NCI-H226 (cell line): Measurements from ENCODE around the gene IRF1.
"Not testable (repeated sequence)": the region's sequence is repeated elsewhere in the genome, so short reads cannot be mapped to it uniquely, and the experiment has no call there.

ENCODE experiments used
- DNase-seq: peaks from one replicate; pipeline ENCODE4 v3.0.0-alpha.2; 2015

IRF1 gene, protein sequence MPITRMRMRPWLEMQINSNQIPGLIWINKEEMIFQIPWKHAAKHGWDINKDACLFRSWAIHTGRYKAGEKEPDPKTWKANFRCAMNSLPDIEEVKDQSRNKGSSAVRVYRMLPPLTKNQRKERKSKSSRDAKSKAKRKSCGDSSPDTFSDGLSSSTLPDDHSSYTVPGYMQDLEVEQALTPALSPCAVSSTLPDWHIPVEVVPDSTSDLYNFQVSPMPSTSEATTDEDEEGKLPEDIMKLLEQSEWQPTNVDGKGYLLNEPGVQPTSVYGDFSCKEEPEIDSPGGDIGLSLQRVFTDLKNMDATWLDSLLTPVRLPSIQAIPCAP

DNA sequence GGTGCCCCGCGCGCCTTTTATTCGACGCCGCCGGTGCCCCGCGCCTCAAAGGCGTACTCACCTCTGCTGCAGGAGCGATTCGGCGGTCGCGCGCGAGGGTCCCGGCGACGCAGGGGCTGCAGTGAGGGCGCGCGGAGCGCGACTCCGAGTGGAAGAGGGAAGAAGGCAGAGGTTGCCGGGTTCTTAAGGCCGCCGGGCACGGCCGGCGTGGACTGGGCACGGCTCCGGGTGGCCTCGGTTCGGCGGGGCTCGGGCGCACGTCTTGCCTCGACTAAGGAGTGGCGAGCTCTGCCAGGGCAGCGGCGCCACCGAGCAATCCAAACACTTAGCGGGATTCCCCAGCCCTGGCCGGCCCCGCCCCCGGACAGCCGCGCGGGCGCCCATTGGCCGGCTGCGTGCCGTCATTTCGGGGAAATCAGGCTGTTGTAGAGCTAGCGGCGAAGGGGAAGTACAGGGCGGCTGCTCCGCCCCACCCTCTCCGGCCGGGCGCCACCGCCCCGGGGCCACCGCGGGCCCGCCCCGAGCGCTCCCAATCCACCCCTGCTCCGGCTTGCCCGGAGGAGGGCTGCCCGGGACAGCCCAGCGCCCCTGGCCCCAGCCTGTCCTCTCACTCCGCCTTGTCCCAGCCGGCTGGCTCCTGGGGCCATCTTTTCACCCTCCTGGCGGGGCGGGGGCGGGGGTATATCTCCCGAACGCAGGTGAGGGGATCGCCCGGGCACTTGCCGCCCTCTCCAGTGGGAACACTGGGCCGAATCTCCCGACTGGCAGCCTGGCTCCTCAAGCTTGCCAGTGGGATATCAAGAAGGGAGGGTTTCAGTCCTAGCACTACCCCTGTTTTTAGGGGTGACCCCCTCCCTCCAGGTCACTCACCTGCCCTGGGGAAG lies at the start of gene IRF1:
Gene IRF1, minus strand, starts transcription at position 290 of the 884 bp plus-strand sequence. CDS start 1,295 bp downstream, outside the sequence.
- peak; percentile 97 for DNase-seq

DNA sequence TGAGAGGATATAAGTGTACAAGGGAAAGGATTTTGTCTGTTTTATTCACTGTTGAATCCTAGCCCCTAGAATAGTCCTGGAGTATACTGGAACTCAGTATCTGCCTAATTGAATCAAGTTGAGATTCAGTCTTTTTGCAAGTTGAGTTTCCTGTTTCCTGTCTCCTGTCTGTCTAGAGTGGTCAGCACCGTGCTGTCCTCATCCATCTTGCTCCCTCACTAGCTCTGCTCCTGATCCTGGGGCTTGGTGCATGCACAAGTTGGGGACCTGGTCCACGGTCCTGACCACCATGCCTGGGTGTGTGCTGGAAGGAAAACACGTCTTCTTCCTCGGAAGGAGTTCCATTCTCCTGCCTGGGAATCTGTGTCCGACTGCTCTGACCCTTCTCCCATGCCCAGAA lies 49.6 kb upstream of the IRF1 start:
- DNase-seq = no peak

GRCh38 chr5:132539716-132540115 lies 49.1 kb upstream of the IRF1 start:
- DNase-seq = no peak

- DNase-seq = no peak
Measured at GRCh38 chr5:132530946-132531345, 40.4 kb upstream of the IRF1 start.

GRCh38 chr5:132528866-132529634 lies 38.5 kb upstream of the IRF1 start:
- DNase-seq = no peak

DNA sequence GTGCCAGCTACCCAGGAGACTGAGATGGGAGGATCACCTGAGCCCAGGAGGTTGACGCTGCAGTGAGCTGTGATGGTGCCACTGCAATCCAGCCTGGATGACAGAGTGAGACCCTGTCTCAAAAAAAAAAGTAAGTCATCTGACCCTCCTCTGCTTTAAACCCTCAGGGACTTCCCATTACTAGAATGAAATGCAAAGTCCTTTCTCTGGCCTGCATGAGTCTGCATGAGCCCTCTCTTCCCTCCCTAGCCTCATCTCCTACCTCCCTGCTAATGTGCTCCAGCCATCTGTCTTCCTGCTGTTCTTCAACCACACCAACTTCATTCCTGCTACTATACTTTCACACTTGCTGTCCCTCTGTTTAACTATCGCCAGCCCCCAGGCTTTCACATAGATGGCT lies 37.4 kb upstream of the IRF1 start:
- no peak for DNase-seq

DNA sequence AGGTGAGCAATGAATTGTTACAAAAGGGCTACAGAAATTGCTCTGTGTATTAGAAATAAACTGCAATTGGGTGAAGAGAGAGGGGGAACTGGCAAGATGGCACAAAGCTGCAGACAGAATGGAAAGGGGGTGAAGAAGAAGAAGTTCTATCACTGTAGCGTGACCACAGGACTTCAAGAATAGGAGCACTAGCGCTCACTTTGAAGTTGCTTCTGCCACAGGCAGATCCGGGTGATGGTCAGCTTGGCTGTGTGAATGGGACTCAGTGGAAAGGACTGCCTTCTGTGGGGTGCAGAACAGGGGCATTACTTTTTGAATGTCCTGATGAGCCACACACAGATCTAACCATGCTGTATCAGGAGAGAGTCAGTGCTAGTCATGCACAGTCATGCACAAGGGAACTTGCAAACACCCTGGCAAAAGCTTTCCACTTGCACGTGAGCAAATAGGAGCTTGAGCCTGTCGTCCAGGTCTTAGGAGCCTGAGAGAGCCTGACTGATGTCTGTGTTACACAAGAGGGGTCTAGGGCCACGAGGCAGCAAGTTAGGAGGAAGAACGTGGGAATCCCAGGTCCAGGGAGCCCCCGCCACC lies 36.5 kb upstream of the IRF1 start:
- DNase-seq = no peak

GRCh38 chr5:132526290-132526973 lies 35.9 kb upstream of the IRF1 start:
- DNase-seq = peak; percentile 51

GRCh38 chr5:132525299-132525724 lies 34.7 kb upstream of the IRF1 start:
- no peak for DNase-seq

GRCh38 chr5:132524877-132525276 lies 34.3 kb upstream of the IRF1 start:
- not testable (repeated sequence) for DNase-seq

- not testable (repeated sequence) for DNase-seq
Measured at GRCh38 chr5:132522067-132522466, 31.5 kb upstream of the IRF1 start.

DNA sequence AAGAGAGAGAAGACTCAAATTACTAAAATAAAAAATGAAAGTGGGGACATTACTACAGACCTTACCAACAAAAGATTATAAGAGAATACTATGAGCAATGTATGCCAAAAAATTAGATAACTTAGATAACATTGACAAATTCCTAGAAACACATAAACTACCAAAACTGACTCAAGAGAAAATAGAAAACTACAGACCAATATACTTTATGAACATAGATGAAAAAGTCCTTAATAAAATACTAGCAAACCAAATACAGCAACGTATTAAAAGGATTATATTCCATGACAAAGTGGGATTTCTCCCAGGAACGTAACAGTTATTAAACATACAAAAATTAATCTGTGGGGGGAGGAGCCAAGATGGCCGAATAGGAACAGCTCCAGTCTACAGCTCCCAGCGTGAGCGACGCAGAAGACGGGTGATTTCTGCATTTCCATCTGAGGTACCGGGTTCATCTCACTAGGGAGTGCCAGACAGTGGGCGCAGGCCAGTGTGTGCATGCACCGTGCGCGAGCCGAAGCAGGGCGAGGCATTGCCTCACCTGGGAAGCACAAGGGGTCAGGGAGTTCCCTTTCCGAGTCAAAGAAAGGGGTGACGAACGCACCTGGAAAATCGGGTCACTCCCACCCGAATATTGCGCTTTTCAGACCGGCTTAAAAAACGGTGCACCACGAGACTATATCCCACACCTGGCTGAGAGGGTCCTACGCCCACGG lies 23.2 kb upstream of the IRF1 start:
- DNase-seq = not testable (repeated sequence)

DNA sequence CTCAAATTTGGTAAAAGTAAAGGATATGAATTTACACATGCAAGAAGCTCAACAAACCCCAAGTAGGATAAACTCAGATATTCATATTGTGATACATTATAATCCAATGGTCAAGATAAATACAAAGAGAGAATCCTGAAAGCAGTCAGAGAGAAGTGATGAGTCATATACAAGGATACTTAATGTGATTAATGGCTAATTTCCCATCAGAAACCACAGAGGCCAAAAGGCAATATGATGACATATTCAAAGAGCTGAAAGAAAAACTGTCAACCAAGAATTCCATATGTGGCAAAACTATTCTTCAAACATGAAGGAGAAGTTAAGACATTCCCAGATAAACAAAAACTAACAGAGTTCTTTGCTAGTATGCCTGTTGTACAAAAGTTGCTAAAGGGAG lies 19.5 kb upstream of the IRF1 start:
- DNase-seq = peak; percentile 93

- DNase-seq = peak; percentile 97
Measured at GRCh38 chr5:132506094-132506692, 15.6 kb upstream of the IRF1 start.

DNA sequence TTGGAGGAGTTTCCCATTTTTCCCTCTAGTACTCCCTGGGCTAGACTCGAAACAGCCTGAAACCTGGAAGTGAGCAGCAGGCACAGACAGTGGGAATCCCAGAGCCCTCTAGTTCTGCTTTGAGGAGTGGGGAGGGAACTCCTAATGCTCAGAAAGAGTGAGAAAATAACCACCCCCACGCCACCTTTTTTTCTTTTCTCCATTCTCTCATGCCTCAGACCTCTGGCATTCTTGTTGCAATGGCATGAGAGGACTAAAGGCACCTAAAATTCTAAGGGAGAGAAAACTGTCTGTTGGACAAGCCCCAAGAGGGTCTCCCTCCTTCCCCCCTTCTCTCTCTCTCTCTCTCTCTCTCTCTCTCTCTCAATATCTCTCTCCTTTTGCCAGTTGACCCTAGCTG lies 15.1 kb upstream of the IRF1 start:
- DNase-seq = peak; percentile 65

DNA sequence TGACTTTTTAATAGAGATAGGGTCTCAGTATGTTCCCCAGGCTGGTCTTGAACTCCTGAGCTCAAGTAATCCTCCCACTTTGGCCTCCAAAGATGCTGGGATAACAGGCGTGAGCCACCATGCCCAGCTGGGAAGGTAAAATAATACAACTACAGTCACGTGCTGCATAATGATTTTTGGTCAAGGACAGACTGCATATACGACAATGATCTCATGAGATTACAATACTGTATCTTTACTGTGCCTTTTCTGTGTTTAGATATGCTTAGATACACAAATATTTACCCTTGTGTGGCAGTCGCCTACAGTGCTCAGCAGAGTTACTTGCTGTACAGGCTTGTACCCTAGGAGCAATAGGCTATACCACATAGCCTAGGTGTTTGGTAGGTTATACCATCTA lies 14.2 kb upstream of the IRF1 start:
- DNase-seq = no peak

DNA sequence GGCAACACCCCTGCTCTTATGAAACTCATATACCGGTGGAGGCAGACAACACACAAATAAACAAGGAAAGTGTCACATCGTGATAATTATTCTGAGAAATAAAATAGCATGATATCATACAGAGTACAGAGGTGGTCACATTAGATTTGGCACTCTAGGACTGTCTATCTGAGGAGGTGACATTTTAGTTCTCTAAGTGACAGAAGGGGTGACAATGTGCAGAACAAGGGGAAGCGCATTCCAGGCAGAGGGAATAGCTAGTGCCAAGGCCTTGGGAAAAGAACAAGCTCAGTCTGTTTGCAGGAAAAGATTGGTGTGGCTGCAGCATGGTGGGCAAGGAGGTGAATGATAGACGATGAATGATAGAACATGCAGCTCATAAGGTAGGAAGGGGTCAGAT lies 12.7 kb upstream of the IRF1 start:
- no peak for DNase-seq

GRCh38 chr5:132501961-132502931 lies 11.7 kb upstream of the IRF1 start:
- DNase-seq = peak; percentile 38

DNA sequence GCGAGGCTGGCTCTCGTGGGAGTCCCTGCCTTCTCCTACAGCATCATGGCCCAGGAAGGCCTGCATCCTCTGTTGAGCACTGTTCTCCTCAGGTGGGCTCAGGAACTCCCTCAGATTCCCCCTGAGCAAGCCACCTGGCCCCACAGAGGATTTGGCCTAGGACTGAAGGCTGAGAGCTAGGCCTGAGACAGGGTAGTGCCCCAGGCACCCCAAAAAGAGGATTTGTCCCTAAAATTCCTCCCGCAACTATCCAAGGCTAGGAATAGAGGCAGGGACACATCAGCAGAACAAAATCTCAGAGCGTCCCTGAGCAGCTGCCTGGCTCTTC lies 11.0 kb upstream of the IRF1 start:
- DNase-seq = no peak
